ENCODE results near the gene B4GALT6.

The B4GALT6 gene

GRCh38 chr18:31680831-31681568 lies 3.4 kb downstream of the B4GALT6 start:
- peak; percentile 68 for TF ChIP-seq CTCF (IDR thresholded peaks at IDR 0.05; ENCODE audit: low read depth, low read length, missing control alignments)
- no peak for DNase-seq (ENCODE audit: low read depth)
- no peak overlapping the region for H3K4me3 ChIP-seq (ENCODE audit: low read depth, low read length)

- no peak for TF ChIP-seq CTCF (IDR thresholded peaks at IDR 0.05; ENCODE audit: low read depth, low read length, missing control alignments)
Measured at GRCh38 chr18:31680433-31680811, 4.0 kb downstream of the B4GALT6 start.

GRCh38 chr18:31679791-31680432 lies 4.5 kb downstream of the B4GALT6 start:
- TF ChIP-seq CTCF (IDR thresholded peaks at IDR 0.05; ENCODE audit: low read depth, low read length, missing control alignments): no peak

More at GRCh38 chr18:31680433-31680811, 4.0 kb downstream of the B4GALT6 start:
- DNase-seq (ENCODE audit: low read depth): no peak
- no peak overlapping the region for H3K4me3 ChIP-seq (ENCODE audit: low read depth, low read length)

GRCh38 chr18:31679133-31679742 lies 5.1 kb downstream of the B4GALT6 start:
- DNase-seq (ENCODE audit: low read depth): no peak
- no peak for TF ChIP-seq CTCF (IDR thresholded peaks at IDR 0.05; ENCODE audit: low read depth, low read length, missing control alignments)

More at GRCh38 chr18:31679791-31680432, 4.5 kb downstream of the B4GALT6 start:
- no peak for DNase-seq (ENCODE audit: low read depth)
- no peak overlapping the region for H3K4me3 ChIP-seq (ENCODE audit: low read depth, low read length)

GRCh38 chr18:31678425-31678824 lies 6.0 kb downstream of the B4GALT6 start:
- no peak for TF ChIP-seq CTCF (IDR thresholded peaks at IDR 0.05; ENCODE audit: low read depth, low read length, missing control alignments)
- no peak overlapping the region for H3K4me3 ChIP-seq (ENCODE audit: low read depth, low read length)
- no peak for DNase-seq (ENCODE audit: low read depth)

More at GRCh38 chr18:31679133-31679742, 5.1 kb downstream of the B4GALT6 start:
- H3K4me3 ChIP-seq (ENCODE audit: low read depth, low read length): no peak overlapping the region

- no peak overlapping the region for H3K4me3 ChIP-seq (ENCODE audit: low read depth, low read length)
- TF ChIP-seq CTCF (IDR thresholded peaks at IDR 0.05; ENCODE audit: low read depth, low read length, missing control alignments): no peak
- DNase-seq (ENCODE audit: low read depth): no peak
Measured at GRCh38 chr18:31677592-31677991, 6.8 kb downstream of the B4GALT6 start.

All from GM12864 (cell line).